Skeletal muscle satellite cell (primary cell): ENCODE results near the gene CCDC74A.
"Not testable (repeated sequence)": the region's sequence is repeated elsewhere in the genome, so short reads cannot be mapped to it uniquely, and the experiment has no call there.

Experiments used
- H3K27me3 ChIP-seq: 2 replicates; pipeline ENCODE4 v1.7.0; 2013; ENCODE audit warnings: low read length; ENCODE audit not compliant: control insufficient read depth, insufficient read depth
- H3K36me3 ChIP-seq: 2 replicates; pipeline ENCODE4 v1.7.0; 2013; ENCODE audit warnings: mild to moderate bottlenecking, control low read depth, low read length; ENCODE audit not compliant: insufficient read depth
- H3K4me1 ChIP-seq: 2 replicates; pipeline ENCODE4 v1.7.0; 2013; ENCODE audit warnings: low read length; ENCODE audit not compliant: control insufficient read depth, insufficient read depth
- H3K4me2 ChIP-seq: 2 replicates; pipeline ENCODE4 v1.7.0; 2013; ENCODE audit warnings: mild to moderate bottlenecking, low read length
- H3K4me3 ChIP-seq: 2 replicates; pipeline ENCODE4 v1.7.0; 2013; ENCODE audit warnings: low read length
- H3K9ac ChIP-seq: 2 replicates; pipeline ENCODE4 v1.7.0; 2013; ENCODE audit warnings: mild to moderate bottlenecking, low read depth, low read length, moderate library complexity
- H3K9me3 ChIP-seq: replicated peaks from 2 replicates; pipeline ENCODE4 v1.7.0; 2013; ENCODE audit warnings: mild to moderate bottlenecking, control low read depth, low read length

Gene CCDC74A

DNA sequence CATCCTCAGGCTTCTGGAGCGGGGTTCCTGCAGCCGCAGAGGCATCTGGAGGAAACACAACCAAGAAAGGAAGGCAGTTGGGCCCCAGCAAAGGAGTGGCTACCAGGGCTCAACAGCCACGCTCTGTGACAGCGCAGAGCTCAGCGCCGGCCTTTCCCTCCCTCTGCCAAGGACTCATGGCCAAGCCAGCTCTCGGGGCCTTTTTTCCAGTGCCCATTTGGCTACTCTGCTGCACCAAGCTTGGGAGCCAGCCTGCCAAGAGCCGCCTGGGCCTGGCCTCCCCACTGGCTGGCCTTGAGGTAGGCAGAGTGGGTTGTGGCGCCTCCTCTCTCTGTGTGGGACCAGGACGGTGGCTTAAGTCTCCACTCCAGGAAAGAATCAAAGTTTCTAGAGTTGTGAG, 7.2 kb upstream of the CCDC74A start:
- H3K4me1 ChIP-seq = no peaks in the 10 kb centered on the region
- no peaks in the 10 kb centered on the region for H3K27me3 ChIP-seq
- no peak overlapping the region for H3K9ac ChIP-seq
- H3K4me2 ChIP-seq = no peak overlapping the region
- H3K4me3 ChIP-seq = no peak overlapping the region
- H3K36me3 ChIP-seq = peaks cover 13% of the 10 kb centered on the region
- H3K9me3 ChIP-seq = no peaks in the 10 kb centered on the region

GRCh38 chr2:131521524-131521923, 6.2 kb upstream of the CCDC74A start:
- H3K36me3 ChIP-seq = peaks cover 13% of the 10 kb centered on the region
- H3K4me1 ChIP-seq, H3K9me3 ChIP-seq, H3K9ac ChIP-seq, H3K27me3 ChIP-seq, H3K4me2 ChIP-seq, H3K4me3 ChIP-seq: not testable (repeated sequence)

GRCh38 chr2:131521961-131522781, 5.5 kb upstream of the CCDC74A start:
- peaks cover under 1% of the 10 kb centered on the region for H3K4me1 ChIP-seq
- H3K27me3 ChIP-seq = no peaks in the 10 kb centered on the region
- peaks cover 13% of the 10 kb centered on the region for H3K36me3 ChIP-seq
- H3K9me3 ChIP-seq = no peaks in the 10 kb centered on the region
- no peak overlapping the region for H3K4me3 ChIP-seq
- H3K4me2 ChIP-seq = no peak overlapping the region
- no peak overlapping the region for H3K9ac ChIP-seq

- not testable (repeated sequence) for H3K9ac ChIP-seq, H3K4me3 ChIP-seq, H3K36me3 ChIP-seq, H3K4me1 ChIP-seq, H3K4me2 ChIP-seq, H3K9me3 ChIP-seq, H3K27me3 ChIP-seq
Observed at GRCh38 chr2:131525256-131525655, 2.4 kb upstream of the CCDC74A start.

DNA sequence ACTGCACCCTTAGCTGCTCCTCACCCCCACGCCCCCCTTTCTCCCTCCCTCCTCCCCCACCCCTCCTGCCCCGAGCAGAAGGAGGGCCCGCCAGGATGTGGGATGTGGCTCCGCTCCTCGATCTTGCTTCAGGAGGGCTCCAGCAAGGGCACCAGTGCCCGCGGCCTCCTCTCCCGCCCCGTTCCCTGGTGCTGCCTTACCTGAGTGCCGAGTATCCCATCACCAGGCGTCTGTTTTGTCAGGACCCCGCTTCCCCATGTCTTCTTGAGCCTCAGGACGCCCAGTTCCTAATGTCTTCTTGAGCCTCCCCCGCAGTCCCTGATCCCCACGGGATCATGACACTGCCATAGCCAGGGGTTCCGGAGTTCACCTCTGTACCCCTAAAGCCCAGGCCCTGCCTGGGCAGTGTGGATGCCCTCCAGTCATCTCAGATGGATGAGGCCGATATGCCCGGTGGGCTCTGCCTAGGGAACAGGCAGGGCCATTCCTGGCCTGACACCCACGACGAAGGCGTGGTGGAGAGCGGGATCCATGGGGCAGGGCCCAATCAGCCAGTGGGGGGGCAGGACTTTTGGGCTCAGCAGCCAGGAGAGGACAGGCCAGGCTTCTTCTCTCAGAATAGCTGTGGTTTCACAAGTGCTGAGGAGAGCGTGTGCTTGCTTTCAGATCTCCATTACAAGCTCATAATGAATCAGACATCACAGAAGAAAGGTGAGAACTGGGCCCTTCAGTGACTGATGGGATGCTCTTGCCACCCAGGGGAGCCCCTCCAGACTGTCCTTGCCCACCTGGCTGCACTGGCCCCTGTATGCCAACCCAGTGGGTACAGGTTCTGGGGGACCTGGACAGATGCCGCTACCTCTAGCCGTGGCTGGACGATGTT, 1.5 kb downstream of the CCDC74A start:
- H3K4me3 ChIP-seq, H3K4me2 ChIP-seq, H3K9ac ChIP-seq, H3K27me3 ChIP-seq, H3K9me3 ChIP-seq, H3K4me1 ChIP-seq, H3K36me3 ChIP-seq: not testable (repeated sequence)

- H3K4me2 ChIP-seq, H3K9ac ChIP-seq, H3K27me3 ChIP-seq, H3K4me1 ChIP-seq, H3K9me3 ChIP-seq, H3K36me3 ChIP-seq, H3K4me3 ChIP-seq: not testable (repeated sequence)
Observed at GRCh38 chr2:131529864-131530445, 2.3 kb downstream of the CCDC74A start.

- H3K9me3 ChIP-seq, H3K4me3 ChIP-seq, H3K9ac ChIP-seq, H3K4me1 ChIP-seq, H3K4me2 ChIP-seq, H3K27me3 ChIP-seq, H3K36me3 ChIP-seq: not testable (repeated sequence)
Observed at GRCh38 chr2:131530626-131531344, 3.1 kb downstream of the CCDC74A start.

DNA sequence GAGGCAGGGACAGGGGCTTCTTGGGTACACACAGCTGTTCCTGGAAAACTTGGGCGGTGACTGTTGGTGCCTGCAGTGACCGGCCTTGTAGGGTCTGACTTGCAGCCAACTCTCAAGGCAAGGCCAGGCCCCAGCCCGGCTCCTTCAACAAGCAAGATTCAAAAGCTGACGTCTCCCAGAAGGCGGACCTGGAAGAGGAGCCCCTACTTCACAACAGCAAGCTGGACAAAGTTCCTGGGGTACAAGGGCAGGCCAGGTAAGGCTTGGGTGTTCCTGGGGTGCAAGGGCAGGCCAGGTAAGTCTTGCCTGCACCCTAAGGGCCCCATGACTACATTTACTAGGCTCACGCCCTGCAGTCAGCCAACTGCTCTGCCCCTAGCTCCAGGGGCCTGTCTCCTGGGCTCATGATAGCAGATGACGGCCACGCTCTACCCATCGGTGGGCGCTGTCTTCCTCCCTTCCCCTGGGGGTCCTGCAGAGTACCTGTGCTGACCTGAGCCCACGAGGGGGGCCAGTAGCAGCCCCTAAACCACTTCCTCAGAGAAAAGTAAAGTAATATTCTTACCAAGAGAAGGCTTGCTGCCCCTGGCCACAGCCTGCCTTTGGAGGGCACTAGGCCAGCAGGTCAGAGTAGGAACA, 4.0 kb downstream of the CCDC74A start:
- not testable (repeated sequence) for H3K9ac ChIP-seq, H3K4me3 ChIP-seq, H3K9me3 ChIP-seq, H3K4me2 ChIP-seq, H3K4me1 ChIP-seq, H3K36me3 ChIP-seq, H3K27me3 ChIP-seq

DNA sequence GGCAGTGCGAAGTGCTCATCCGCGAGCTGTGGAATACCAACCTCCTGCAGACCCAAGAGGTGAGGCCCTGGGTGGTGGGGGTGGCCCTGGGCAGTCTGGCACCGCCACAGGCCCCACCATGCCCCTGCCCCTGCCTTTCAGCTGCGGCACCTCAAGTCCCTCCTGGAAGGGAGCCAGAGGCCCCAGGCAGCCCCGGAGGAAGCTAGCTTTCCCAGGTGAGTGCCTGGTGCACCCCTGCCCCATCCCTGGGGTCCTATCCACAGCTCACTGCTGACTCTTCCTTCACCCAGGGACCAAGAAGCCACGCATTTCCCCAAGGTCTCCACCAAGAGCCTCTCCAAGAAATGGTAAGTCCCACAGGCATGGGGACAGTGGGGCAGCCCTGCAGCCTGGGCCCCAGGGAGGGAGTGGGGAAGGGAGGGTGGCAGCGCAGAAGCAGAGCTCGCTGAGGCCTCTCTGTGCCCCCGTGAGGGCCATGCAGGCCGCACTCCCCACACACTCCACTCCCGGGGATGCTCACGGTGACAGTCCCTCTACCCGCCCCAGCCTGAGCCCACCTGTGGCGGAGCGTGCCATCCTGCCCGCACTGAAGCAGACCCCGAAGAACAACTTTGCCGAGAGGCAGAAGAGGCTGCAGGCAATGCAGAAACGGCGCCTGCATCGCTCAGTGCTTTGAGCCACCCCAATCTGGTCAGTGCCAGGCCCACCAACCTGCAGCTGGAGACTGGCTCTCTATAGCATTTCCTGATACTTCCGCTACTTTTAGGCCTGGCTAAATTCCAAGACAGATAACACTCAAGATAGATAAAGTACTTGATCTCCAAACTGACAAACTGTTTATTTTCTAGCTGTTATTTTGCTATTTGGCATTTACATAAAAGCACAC, 5.3 kb downstream of the CCDC74A start:
- not testable (repeated sequence) for H3K4me1 ChIP-seq, H3K27me3 ChIP-seq, H3K9ac ChIP-seq, H3K9me3 ChIP-seq, H3K4me3 ChIP-seq, H3K4me2 ChIP-seq, H3K36me3 ChIP-seq

- H3K36me3 ChIP-seq, H3K4me3 ChIP-seq: not testable (repeated sequence)
Observed at GRCh38 chr2:131533609-131534316, 6.1 kb downstream of the CCDC74A start.

More at GRCh38 chr2:131533609-131534316, 6.1 kb downstream of the CCDC74A start:
- not testable (repeated sequence) for H3K9me3 ChIP-seq, H3K9ac ChIP-seq, H3K4me1 ChIP-seq, H3K4me2 ChIP-seq, H3K27me3 ChIP-seq
